ENCODE data around the gene MAMDC2. TPM values are rescaled to one million over a fixed set of nuclear protein-coding genes. Genes with fewer than 3 reads are reported as not detected.

MAMDC2 gene
- total RNA-seq, 1 experiment from 2014 or later: 4.6 TPM

DNA sequence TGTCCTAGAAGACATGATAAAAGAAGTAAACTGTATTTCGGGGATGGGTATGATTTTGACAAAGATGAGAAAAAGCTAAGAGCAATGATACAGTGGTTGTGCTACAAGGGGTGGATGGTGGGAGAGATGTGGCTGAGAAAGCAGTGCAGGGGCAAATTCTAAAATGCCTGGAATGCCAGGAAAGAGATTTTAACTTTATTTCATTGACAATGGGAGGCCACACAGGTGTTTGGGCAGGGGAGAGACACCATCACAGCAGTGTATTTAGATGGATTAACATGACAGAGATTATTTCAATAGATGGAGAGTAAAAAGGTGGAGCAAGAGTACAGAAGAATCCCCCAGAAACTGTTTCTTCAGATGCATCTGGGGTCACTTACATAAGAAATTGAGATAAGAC is 71.2 kb downstream of the MAMDC2 start:
- H3T11ph ChIP-seq (ENCODE audit: low read length): no peak overlapping the region
- DNase-seq: no peak
- H4K20me1 ChIP-seq (ENCODE audit: control insufficient read depth, insufficient read depth, insufficient read length): no peaks in the 10 kb centered on the region

More for the DNA sequence above, 71.2 kb downstream of the MAMDC2 start:
- Mint-ChIP-seq H3K4me3 (peak overlapping the region in 1 of 2 experiments; percentile 5; a peak in 2 of 5 replicates), H3K36me3 (ENCODE audit: insufficient read depth in 1 of 3, low read depth in 3 of 3) (peaks cover 5 to 10% (median 7%) of the 10 kb centered on the region in 3 experiments; a peak in 5 of 7 replicates), H3K27ac (peak overlapping the region; percentile 21 to 93 (median 89); a peak in 6 of 7 replicates), H3K9me3 (no peaks in the 10 kb centered on the region), H3K4me1 (peaks cover 59 to 62% of the 10 kb centered on the region in 2 experiments), H3K27me3 (ENCODE audit: low read depth) (no peaks in the 10 kb centered on the region)
- Histone ChIP-seq H4K8ac (replicated peaks; ENCODE audit: insufficient read length, low read depth, low read length) (no peak overlapping the region), H3K9me3 (ENCODE audit: control insufficient read depth, low read depth, low read length) (no peaks in the 10 kb centered on the region), H3K9ac (ENCODE audit: extremely low read depth, insufficient read length, low read length) (no peak overlapping the region), H2BK12ac (ENCODE audit: insufficient read length, low read depth, low read length) (no peak overlapping the region), H3K23me2 (ENCODE audit: insufficient read length, low read depth, low read length, poor library complexity, severe bottlenecking) (no peaks in the 10 kb centered on the region), H3K27ac (ENCODE audit: insufficient read length, low read depth, low read length) (peak overlapping the region; percentile 87), H3K4me2 (ENCODE audit: insufficient read depth, insufficient read length, low read length) (no peak overlapping the region), H3K14ac (ENCODE audit: insufficient read depth, low read length) (no peak overlapping the region), H3K79me2 (ENCODE audit: insufficient read depth, low read length) (no peaks in the 10 kb centered on the region), H2AFZ (ENCODE audit: low read length) (no peak overlapping the region), H2BK15ac (ENCODE audit: low read depth, low read length) (no peak overlapping the region), H3K18ac (ENCODE audit: insufficient read length, low read depth, low read length) (peak overlapping the region; percentile 19), H3K4me1 (ENCODE audit: insufficient read depth, low read length) (peaks cover 14% of the 10 kb centered on the region), H3K79me1 (ENCODE audit: insufficient read depth, low read depth, low read length, poor library complexity, severe bottlenecking) (no peaks in the 10 kb centered on the region), H2BK5ac (ENCODE audit: insufficient read length, low read length) (no peak overlapping the region), H3K4ac (ENCODE audit: low read depth, low read length) (no peak overlapping the region), H2BK20ac (ENCODE audit: low read depth, low read length, poor library complexity, severe bottlenecking) (no peak overlapping the region), H3K56ac (ENCODE audit: insufficient read length, low read depth, low read length) (no peak overlapping the region), H4K5ac (ENCODE audit: insufficient read length, low read depth, low read length) (no peak overlapping the region), H2BK120ac (ENCODE audit: low read depth, low read length, poor library complexity, severe bottlenecking) (no peak overlapping the region), H3K27me3 (ENCODE audit: insufficient read depth, low read length) (no peaks in the 10 kb centered on the region), H3K23ac (ENCODE audit: insufficient read length, low read depth, low read length) (no peak overlapping the region), H4K91ac (ENCODE audit: insufficient read length, low read depth, low read length) (no peak overlapping the region), H2AK5ac (ENCODE audit: insufficient read length, low read length) (no peak overlapping the region)
- no peak for TF ChIP-seq CTCF (conservative IDR thresholded peaks at IDR 0.05)
- WGBS (ENCODE audit: extremely low coverage, insufficient read length, low lambda C conversion rate): no CpG with 5 or more reads among the region's 1 CpG
